Bronchial epithelial cell (primary cell): ENCODE data around the gene EGLN3. TPM values are rescaled to one million over a fixed set of nuclear protein-coding genes. Genes with fewer than 3 reads are reported as not detected.
"Not testable (repeated sequence)": the region's sequence is repeated elsewhere in the genome, so short reads cannot be mapped to it uniquely, and the experiment has no call there.

ENCODE experiments used
- DNase-seq: peaks from one replicate; pipeline ENCODE4 v3.0.0-alpha.2; 2010; ENCODE audit warnings: low read depth
- FAIRE-seq: peaks from 2 replicates; lab custom pipeline; 2011; peaks lifted over from hg19 to GRCh38; lab: Jason Lieb, UNC
- H3K27me3 ChIP-seq: 2 replicates; pipeline ENCODE4 v1.5.1; 2011; ENCODE audit warnings: low read length; ENCODE audit not compliant: control insufficient read depth, insufficient read depth
- H3K36me3 ChIP-seq: 2 replicates; pipeline ENCODE4 v1.5.1; 2011; ENCODE audit warnings: low read length; ENCODE audit not compliant: control insufficient read depth, insufficient read depth
- H3K4me3 ChIP-seq: 2 replicates; pipeline ENCODE4 v1.5.1; 2011; ENCODE audit warnings: mild to moderate bottlenecking, low read depth, low read length, control low read depth
- total RNA-seq: library from RNA; depleted of rRNA; stranded (reverse); fragments of >200 nt; gene quantifications from 2 replicates; pipeline ENCODE4 v1.2.1, GENCODE V29; 2014
- TF ChIP-seq, protein P1 (sequence below): IDR thresholded peaks from 2 replicates; pipeline ENCODE4 v1.5.1; 2011; ENCODE audit warnings: mild to moderate bottlenecking, moderate library complexity, low read length, control low read depth, inconsistent platforms; ENCODE audit not compliant: insufficient read depth, severe bottlenecking

The EGLN3 gene
- total RNA-seq, 1 donor from 2014 or later, result 48.7 TPM

DNA sequence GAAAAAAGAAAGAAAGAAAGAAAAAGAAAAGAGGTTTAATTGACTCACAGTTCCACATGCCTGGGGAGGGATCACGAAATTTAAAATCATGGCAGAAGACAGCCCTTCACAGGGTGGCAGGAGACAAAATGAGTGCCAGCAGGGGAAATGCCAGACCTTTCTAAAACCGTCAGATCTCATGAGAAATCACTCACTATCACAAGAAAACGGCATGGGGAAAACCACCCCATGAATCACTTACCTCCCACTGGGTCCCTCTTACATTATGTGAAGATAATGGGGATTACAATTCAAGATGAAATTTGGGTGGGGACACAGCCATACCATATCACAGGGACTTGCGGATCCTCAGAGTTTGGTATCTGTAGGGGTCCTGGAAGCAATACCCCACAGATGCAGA is 16.3 kb upstream of the EGLN3 start:
- no peak for DNase-seq
- FAIRE-seq, result no peak
- TF ChIP-seq, protein P1, sequence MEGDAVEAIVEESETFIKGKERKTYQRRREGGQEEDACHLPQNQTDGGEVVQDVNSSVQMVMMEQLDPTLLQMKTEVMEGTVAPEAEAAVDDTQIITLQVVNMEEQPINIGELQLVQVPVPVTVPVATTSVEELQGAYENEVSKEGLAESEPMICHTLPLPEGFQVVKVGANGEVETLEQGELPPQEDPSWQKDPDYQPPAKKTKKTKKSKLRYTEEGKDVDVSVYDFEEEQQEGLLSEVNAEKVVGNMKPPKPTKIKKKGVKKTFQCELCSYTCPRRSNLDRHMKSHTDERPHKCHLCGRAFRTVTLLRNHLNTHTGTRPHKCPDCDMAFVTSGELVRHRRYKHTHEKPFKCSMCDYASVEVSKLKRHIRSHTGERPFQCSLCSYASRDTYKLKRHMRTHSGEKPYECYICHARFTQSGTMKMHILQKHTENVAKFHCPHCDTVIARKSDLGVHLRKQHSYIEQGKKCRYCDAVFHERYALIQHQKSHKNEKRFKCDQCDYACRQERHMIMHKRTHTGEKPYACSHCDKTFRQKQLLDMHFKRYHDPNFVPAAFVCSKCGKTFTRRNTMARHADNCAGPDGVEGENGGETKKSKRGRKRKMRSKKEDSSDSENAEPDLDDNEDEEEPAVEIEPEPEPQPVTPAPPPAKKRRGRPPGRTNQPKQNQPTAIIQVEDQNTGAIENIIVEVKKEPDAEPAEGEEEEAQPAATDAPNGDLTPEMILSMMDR, result no peak

DNA sequence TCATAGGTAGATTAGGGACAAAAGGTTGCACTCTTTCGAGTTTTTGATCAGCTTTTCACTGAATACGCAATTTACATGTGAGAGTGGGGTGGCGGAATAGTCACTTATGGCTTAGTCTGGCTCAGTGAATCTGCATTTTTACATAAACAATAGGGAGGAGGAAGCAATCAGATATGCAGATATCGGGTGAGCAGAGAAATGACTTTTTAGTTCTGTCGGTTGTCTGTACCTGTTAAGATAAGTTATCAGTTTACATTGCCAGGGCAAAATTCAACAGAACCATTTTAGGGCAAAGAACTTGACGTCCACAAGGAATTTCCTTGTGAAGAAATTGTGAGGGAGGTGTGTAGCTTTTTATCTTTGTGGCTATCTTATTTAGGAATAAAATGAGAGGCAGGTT is 15.4 kb upstream of the EGLN3 start:
- Histone ChIP-seq H3K36me3 (no peaks in the 10 kb centered on the region), H3K27me3 (no peaks in the 10 kb centered on the region), H3K4me3 (no peak overlapping the region)
- no peak for DNase-seq
- no peak for FAIRE-seq
- TF ChIP-seq, protein P1, result no peak

More for the DNA sequence above, 16.3 kb upstream of the EGLN3 start:
- no peak overlapping the region for H3K4me3 ChIP-seq
- no peaks in the 10 kb centered on the region for H3K27me3 ChIP-seq
- no peaks in the 10 kb centered on the region for H3K36me3 ChIP-seq

DNA sequence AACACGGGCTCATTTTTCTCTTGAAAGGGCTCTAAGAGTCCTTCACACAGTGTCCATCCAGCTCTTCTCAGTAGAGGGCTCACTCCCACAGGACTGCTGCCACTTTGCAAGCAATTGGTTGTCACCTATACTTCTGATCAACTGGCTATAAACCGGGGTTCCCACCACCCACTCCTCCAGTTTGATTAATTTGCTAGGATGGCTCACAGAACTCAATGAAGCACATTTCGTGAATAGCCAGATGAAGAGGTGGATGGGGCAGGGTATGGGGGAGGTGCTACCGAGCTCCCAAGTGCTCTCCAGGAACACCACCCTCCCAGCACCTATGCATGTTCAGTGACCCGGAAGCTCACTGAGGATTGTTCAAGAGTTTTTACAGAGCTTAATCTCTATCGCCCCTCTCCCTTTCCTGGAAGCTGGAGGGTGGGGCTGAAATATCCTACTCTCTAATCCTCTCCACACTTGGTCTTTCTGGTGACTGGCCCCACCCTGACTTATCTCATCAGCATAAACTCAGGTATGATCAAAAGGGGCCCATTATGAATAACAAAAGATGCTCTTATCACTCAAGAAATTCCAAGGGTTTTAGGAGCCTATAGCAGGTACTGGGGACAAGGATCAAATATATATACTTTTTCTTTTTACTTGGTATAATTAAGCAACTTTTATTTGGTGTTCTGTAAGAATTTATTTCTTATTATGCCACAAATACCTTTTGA is 13.9 kb upstream of the EGLN3 start:
- no peak overlapping the region for H3K4me3 ChIP-seq
- TF ChIP-seq, protein P1, result no peak
- no peaks in the 10 kb centered on the region for H3K27me3 ChIP-seq
- DNase-seq (no peak), FAIRE-seq (no peak)
- H3K36me3 ChIP-seq, result no peaks in the 10 kb centered on the region

DNA sequence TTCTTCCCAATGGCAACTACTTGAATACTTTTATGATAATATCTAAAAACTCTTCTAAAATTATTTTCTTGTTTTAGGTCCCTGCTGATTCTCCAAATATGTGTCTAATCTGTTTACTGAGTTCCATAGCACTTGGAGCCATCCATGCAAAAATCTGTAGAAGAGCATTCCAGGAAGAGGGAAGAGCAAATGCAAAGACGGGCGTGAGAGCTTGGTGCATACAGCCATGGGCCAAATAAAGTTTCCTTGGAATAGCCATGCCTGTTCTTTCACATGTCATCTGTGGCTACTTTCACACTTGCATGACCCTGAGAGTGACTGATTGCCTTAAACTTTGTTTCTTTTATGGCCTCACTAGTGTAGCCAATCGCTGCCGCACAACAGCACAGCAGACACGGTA is 13.0 kb upstream of the EGLN3 start:
- TF ChIP-seq, protein P1, result no peak
- FAIRE-seq (no peak), DNase-seq (no peak)
- Histone ChIP-seq H3K4me3 (no peak overlapping the region), H3K36me3 (no peaks in the 10 kb centered on the region), H3K27me3 (no peaks in the 10 kb centered on the region)

DNA sequence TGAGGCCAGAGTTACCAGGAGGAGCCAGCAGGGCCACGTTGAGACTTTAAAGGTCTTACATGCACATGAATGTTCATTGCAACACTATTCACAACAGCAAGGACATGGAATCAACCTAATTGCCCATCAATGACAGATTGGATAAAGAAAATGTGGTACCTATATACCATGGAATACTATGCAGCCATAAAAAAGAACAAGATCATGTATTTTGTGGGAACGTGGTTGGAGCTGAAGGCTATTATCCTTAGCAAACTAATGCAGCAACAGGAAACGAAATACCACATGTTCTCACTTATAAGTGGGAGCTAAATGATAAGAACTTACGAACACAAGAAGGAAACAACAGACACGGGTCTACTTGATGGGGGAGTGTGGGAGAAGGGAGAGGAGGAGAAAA is 11.6 kb upstream of the EGLN3 start:
- FAIRE-seq, result not testable (repeated sequence)

DNA sequence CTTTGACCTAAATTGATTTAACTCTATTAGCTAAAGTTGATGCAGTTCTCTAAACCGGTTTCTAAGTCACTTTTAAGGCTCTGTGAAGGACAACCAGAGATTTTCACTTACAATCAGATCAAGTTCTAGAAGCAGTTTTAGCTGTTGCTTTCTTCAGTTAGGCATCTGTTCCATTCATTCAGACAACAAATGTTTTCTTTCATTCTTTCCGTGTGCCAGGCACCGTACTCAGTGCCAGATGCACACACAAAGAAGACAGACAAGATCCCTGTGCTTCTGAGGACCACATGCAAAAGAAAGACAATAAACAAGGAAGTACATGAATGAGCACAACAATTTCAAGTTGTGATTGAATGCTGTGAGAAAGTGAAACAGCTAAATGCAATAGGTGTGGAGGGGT is 11.1 kb upstream of the EGLN3 start:
- DNase-seq, result no peak
- no peak overlapping the region for H3K4me3 ChIP-seq
- no peaks in the 10 kb centered on the region for H3K27me3 ChIP-seq
- no peaks in the 10 kb centered on the region for H3K36me3 ChIP-seq
- FAIRE-seq, result no peak
- TF ChIP-seq, protein P1, result no peak

More for the DNA sequence above, 11.6 kb upstream of the EGLN3 start:
- H3K4me3 ChIP-seq, H3K36me3 ChIP-seq, DNase-seq, H3K27me3 ChIP-seq: not testable (repeated sequence)
